ENCODE results near the gene C2CD2L. TPM values are rescaled to one million over a fixed set of nuclear protein-coding genes. Genes with fewer than 3 reads are reported as not detected.
"Not testable (repeated sequence)": the region's sequence is repeated elsewhere in the genome, so short reads cannot be mapped to it uniquely, and the experiment has no call there.

C2CD2L gene
- total RNA-seq, 1 experiment from 2014 or later, result 7.0 TPM

DNA sequence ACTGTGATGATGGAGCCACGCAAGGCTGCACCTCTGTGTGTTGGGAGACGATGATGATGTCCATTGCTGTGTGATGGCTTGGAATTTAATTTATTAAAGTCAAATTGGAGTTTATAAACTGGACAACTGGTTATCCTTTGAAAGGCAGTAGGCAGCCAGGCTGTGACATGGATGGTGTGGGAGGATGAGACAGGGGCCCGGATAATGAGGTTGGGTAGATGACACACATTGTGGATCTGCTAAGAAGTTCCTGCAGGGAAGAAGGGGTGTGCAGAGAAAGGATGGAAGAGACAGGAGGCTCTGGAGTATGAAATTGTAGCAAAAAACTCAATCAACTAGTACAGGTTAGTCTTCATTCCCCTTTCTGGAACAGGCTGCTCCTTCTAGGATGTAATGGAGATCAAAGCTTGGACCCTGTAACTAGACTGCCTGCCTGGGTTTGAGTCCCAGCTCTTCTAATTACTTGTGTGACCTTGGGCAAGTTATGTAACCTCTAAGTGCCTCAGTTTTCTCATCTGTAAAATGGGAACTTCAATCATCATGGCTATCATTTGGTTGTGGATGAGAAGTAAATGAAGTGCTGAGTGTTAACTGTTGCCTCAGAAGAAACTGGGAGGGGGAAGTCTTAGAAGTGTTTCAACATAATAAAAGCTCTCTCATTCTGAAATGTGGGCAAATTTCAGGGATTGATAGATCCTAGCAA lies 10.0 kb downstream of the C2CD2L start:
- Histone ChIP-seq H3K27me3 (ENCODE audit: control insufficient read depth, insufficient read depth, low read length) (no peaks in the 10 kb centered on the region), H3K36me3 (replicated peaks; ENCODE audit: control insufficient read depth, insufficient read depth, low read length) (0 out of 2 replicates have a peak, but pooled peaks cover 2% of the 10 kb centered on the region), H3K4me3 (ENCODE audit: insufficient read depth, low read depth, low read length) (no peak overlapping the region)
- no peak for DNase-seq

DNA sequence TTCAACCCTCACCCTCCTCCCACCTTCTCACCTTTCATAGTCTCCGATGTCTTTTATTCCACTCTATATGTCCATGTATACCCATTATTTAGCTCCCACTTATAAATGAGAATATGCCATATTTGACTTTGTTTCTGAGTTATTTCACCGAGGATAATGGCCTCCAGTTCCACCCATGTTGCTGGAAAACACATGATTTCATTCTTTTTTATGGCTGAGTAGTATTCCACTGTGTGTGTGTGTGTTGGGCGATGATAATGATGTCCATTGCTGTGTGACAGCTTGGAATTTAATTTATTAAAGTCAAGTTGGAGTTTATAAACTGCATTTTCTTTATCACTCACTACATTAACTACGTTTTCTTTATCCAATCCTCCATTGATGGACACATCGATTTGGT lies 11.1 kb downstream of the C2CD2L start:
- Histone ChIP-seq H3K27me3 (ENCODE audit: control insufficient read depth, insufficient read depth, low read length) (no peaks in the 10 kb centered on the region), H3K4me3 (ENCODE audit: insufficient read depth, low read depth, low read length) (no peak overlapping the region), H3K36me3 (replicated peaks; ENCODE audit: control insufficient read depth, insufficient read depth, low read length) (0 out of 2 replicates have a peak, but pooled peaks cover 2% of the 10 kb centered on the region)
- no peak for DNase-seq

DNA sequence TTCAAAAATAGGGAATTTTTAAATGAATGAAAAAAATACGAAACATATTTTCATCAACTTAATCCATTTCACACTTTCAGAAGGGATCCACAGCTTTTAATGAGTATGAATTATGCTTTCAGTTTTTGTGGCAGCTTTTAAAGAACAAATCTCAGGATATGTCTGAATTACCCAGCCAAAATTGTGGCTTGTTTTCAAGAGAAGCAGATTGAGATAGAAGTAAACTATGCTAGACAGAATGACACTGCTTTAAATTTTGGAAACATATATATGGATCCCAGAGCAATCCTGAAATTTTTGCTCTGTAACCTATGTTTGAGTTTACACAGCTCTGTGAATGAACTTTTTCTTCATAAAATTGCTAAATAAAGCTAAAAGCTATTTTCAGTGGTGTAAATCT lies 11.8 kb downstream of the C2CD2L start:
- Histone ChIP-seq H3K27me3 (ENCODE audit: control insufficient read depth, insufficient read depth, low read length) (no peaks in the 10 kb centered on the region), H3K4me3 (ENCODE audit: insufficient read depth, low read depth, low read length) (no peak overlapping the region), H3K36me3 (replicated peaks; ENCODE audit: control insufficient read depth, insufficient read depth, low read length) (no peaks in the 10 kb centered on the region; the same call in 1 of the 2 replicates)
- DNase-seq, result no peak

DNA sequence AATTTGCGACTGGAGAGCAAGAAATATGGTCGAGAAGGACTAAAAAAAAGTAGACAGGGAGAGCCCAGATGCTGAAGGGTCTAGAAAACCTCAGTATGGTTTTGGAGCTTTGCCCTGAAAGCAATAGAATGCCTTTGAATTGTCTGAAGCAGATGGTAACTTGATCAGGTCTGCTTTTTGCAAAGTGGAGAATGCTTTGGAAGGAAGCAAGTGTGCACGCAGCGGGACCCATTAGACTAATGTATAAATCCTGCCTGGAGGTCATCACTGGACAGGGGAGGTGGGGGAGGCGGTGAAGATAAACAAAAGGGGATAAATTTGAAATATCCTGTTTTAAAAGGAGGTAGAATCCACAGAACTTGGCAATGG lies 13.5 kb downstream of the C2CD2L start:
- peak; percentile 49 for DNase-seq
- H3K27me3 ChIP-seq (ENCODE audit: control insufficient read depth, insufficient read depth, low read length), result no peaks in the 10 kb centered on the region
- H3K4me3 ChIP-seq (ENCODE audit: insufficient read depth, low read depth, low read length), result peak overlapping the region; percentile 56
- H3K36me3 ChIP-seq (replicated peaks; ENCODE audit: control insufficient read depth, insufficient read depth, low read length), result peaks cover 1% of the 10 kb centered on the region

DNA sequence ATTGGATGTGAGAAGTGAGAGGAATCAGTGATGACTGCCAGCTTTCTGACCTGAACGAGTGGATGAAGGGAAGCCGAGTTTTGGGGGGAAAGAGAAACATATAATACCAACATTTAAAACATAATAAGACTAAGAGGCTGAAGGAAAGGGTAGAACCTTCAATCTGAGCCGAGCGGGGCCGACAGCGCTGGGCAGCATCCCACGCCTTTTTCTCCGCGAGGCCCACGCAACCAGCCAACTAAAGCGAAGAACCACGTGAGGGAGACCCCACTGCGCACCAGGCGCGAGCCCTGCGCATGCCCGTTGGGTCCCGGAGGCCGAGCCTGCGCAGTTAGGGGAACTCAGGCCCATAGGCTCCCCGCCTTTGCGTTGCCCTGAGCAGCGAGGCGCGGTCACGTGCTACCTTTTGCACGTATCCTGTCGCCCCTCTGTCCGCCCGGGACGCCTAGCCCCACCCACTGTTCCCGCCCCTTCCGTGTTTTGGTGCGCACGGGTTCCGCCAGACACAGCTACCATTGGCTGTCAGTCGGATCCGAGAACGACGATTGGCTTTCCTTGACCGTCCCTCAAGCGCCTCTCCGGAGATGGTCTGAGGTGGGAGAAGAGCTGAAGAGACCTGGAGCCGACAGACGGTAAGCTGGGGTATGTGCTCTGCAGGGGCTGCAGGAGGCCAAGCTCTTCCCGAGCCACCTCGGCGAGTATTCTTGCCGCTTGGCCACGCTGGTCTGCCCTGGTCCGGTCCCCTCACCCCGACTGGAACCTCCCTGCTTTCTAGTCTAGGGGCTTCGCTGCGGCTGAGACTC lies 14.1 kb downstream of the C2CD2L start, which contains the start of gene HINFP:
HINFP (plus strand) TSS at position 573 of the 803 bp plus-strand sequence. CDS start 5,365 bp downstream, outside the sequence.
- peak; percentile 99 for DNase-seq
- H3K27me3 ChIP-seq (ENCODE audit: control insufficient read depth, insufficient read depth, low read length), result no peaks in the 10 kb centered on the region
- H3K36me3 ChIP-seq (replicated peaks; ENCODE audit: control insufficient read depth, insufficient read depth, low read length), result peaks cover 1% of the 10 kb centered on the region

DNA sequence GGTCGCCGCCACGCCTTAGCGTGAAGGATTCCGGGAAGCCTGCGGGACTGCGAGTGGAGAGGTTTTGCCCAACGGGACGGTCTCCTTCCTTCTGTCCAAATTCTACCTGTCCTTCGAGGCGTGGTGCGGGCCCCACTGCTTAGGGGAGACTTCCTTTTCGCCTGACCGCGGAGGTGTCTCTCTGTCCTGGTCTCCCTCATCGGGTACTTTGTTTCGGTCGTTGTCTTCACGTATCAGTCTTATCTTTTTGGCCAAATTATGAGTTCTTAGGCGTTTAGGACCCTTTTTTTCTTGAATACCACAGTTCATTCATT lies 14.6 kb downstream of the C2CD2L start:
- H3K4me3 ChIP-seq (ENCODE audit: insufficient read depth, low read depth, low read length), result peak overlapping the region; percentile 91
- peaks cover 1% of the 10 kb centered on the region for H3K36me3 ChIP-seq (replicated peaks; ENCODE audit: control insufficient read depth, insufficient read depth, low read length)
- no peak for DNase-seq
- no peaks in the 10 kb centered on the region for H3K27me3 ChIP-seq (ENCODE audit: control insufficient read depth, insufficient read depth, low read length)

More for the DNA sequence above, 14.1 kb downstream of the C2CD2L start, which contains the start of gene HINFP:
- H3K4me3 ChIP-seq (ENCODE audit: insufficient read depth, low read depth, low read length), result peak within 1 kb of the TSS; percentile 91

DNA sequence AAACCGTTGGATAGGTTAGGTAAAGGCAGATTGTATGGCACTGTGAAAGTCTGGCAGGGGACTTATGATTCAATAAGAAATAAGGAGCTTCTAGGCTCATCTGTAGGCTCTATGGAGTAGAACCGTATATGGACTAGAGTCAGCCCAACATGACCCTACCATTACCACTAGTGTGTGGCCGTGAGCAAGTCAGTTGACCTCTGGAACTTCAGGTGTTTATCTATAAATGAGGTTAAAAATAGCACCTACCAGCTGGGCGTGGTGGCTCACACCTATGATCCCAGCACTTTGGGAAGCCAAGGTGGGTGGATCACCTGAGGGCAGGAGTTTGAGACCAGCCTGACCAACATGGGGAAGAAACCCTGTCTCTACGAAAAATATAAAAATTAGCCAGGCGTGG lies 18.7 kb downstream of the C2CD2L start:
- no peak for DNase-seq
- Histone ChIP-seq H3K36me3 (replicated peaks; ENCODE audit: control insufficient read depth, insufficient read depth, low read length) (peaks cover 6% of the 10 kb centered on the region), H3K4me3 (ENCODE audit: insufficient read depth, low read depth, low read length) (no peak overlapping the region), H3K27me3 (ENCODE audit: control insufficient read depth, insufficient read depth, low read length) (no peaks in the 10 kb centered on the region)

DNA sequence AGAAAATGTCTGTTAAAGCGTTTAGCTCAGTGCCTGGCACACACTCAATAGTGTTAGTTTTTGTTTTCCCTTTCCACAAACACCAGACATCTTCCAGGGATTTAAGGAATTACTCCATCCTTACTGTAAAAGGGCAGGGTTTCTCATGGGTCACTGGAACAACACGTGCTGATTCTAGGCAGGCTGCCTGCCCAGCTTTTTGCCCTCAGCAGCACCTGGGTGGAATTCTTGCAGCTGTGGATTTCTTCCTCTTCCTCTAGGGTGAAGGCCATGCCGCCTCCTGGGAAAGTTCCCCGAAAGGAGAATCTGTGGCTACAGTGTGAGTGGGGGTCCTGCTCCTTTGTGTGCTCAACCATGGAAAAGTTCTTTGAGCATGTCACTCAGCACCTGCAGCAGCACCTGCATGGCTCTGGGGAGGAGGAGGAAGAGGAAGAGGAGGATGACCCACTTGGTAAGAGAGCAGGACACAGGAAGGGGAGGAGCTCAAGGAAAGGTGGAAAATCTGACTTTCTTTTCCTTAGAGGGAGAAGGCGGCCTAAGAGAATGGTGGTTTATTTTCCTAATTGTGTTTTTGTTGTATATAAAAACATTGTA lies 19.6 kb downstream of the C2CD2L start:
- peaks cover 11% of the 10 kb centered on the region for H3K36me3 ChIP-seq (replicated peaks; ENCODE audit: control insufficient read depth, insufficient read depth, low read length)
- no peaks in the 10 kb centered on the region for H3K27me3 ChIP-seq (ENCODE audit: control insufficient read depth, insufficient read depth, low read length)
- no peak overlapping the region for H3K4me3 ChIP-seq (ENCODE audit: insufficient read depth, low read depth, low read length)
- no peak for DNase-seq

DNA sequence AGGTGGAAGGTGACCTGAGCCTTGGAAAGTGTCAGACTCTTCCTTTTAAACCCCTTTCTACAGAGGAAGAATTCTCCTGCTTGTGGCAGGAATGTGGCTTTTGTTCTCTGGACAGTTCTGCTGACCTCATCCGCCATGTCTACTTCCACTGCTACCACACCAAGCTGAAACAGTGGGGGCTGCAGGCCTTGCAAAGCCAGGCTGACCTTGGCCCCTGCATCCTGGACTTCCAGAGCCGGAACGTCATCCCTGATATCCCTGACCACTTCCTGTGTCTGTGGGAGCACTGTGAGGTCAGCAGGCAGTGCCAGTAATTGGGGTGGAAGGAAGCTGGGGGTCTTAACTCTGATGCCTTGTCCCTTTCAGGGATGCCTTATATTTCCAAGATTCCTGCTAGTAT lies 23.5 kb downstream of the C2CD2L start:
- peaks cover 30% of the 10 kb centered on the region for H3K36me3 ChIP-seq (replicated peaks; ENCODE audit: control insufficient read depth, insufficient read depth, low read length)
- no peak overlapping the region for H3K4me3 ChIP-seq (ENCODE audit: insufficient read depth, low read depth, low read length)

DNA sequence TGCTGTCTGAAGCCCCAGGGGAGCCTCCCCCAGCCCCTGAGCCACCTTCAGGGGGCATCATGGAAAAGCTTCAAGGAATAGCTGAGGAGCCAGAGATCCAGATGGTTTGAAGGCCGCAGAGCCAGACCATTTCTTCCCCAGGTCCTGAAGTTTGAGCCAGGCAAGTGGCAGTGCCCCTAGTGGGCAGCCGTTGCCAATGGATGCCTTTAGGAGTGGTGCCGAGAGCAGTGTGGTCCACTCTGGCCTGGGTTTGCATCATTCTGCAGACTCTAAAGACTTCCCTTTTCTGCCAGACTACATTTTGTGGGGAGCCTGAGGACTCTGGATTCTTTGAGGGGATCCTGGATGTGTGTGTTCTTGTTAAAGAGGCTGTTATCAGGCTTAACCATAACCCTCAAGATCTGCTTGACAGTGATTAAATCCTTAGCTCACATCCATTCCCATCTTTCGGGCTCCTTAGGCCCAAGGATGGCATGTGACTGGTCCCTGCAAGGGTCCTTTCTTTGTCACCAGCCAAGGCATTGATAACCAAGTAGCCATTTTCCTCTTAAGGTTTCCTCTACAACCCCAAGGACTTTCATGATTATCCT lies 27.3 kb downstream of the C2CD2L start:
- no peak overlapping the region for H3K4me3 ChIP-seq (ENCODE audit: insufficient read depth, low read depth, low read length)
- H3K36me3 ChIP-seq (replicated peaks; ENCODE audit: control insufficient read depth, insufficient read depth, low read length), result peaks cover 30% of the 10 kb centered on the region
- peak; percentile 59 for DNase-seq
- H3K27me3 ChIP-seq (ENCODE audit: control insufficient read depth, insufficient read depth, low read length), result no peaks in the 10 kb centered on the region

More for the DNA sequence above, 23.5 kb downstream of the C2CD2L start:
- no peak for DNase-seq
- no peaks in the 10 kb centered on the region for H3K27me3 ChIP-seq (ENCODE audit: control insufficient read depth, insufficient read depth, low read length)

DNA sequence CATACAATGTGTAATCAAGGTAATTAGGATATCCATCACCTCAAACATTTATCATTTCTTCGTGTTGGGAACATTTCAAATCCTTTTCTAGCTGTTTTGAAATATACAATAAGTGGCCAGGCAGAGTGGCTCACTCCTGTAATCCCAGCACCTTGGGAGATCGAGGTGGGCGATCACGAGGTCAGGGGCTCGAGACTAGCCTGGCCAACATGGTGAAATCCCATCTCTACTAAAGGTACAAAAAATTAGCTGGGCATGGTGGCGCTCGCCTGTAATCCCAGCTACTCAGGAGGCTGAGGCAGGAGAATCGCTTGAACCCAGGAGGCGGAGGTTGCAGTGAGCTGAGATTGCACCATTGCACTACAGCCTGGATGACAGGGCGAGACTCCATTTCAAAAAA lies 32.1 kb downstream of the C2CD2L start:
- not testable (repeated sequence) for H3K36me3 ChIP-seq (replicated peaks; ENCODE audit: control insufficient read depth, insufficient read depth, low read length); H3K4me3 ChIP-seq (ENCODE audit: insufficient read depth, low read depth, low read length); DNase-seq; H3K27me3 ChIP-seq (ENCODE audit: control insufficient read depth, insufficient read depth, low read length)

DNA sequence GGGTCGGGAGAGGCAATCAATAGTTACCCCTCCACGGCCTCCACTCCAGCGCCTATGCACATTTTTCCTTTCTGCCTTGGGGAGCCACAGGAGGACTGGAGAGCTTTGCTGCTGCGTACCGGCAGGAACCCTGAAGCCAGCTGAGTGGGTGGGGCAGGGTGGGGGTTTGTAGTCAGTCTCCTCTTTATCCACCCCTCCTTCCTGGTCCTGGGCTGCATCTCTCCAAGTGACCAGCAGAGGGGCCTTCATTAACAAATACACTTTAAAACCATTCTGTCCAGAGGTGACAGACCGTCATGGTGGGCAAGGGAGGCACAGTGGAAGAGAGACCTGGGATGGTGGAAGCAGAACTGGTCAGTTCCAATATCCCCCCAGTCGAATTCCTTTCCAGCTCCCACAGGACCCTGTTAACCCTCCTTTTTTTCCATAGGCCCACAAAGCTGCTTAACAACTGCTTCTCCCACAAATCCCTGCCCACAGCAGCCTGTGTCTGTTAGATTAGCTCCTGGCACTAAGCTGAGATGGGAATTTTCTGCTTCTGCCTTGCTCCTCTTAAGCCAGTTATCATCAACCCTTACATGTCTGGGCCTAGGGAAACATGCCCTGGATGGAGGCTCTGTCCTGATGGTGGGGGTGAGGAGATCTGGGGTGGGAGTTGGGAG lies 37.8 kb downstream of the C2CD2L start:
- DNase-seq, result peak; percentile 93
- Histone ChIP-seq H3K36me3 (replicated peaks; ENCODE audit: control insufficient read depth, insufficient read depth, low read length) (no peaks in the 10 kb centered on the region), H3K4me3 (ENCODE audit: insufficient read depth, low read depth, low read length) (no peak overlapping the region), H3K27me3 (ENCODE audit: control insufficient read depth, insufficient read depth, low read length) (peaks cover 25% of the 10 kb centered on the region)

DNA sequence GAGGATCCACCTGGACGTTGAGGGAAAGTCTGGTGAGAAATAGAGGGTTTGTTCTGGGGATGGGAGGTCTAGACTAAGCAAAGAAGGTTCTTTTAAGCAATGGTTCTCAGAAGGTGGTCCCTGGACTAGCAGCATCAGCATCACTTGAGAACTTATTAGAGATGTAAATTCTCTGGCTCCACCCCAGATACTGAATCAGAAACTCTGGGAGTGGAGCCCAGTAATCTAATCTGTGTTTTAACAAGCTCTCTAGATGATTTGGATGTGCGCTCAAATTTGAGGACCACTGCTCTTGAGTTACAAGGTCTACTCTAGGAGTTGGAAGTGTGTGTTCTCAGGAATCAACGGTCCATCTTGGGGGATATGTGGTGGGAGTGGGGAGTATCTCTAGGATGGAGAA lies 38.4 kb downstream of the C2CD2L start:
- no peak for DNase-seq
- H3K27me3 ChIP-seq (ENCODE audit: control insufficient read depth, insufficient read depth, low read length), result peaks cover 31% of the 10 kb centered on the region
- no peaks in the 10 kb centered on the region for H3K36me3 ChIP-seq (replicated peaks; ENCODE audit: control insufficient read depth, insufficient read depth, low read length)
- no peak overlapping the region for H3K4me3 ChIP-seq (ENCODE audit: insufficient read depth, low read depth, low read length)

DNA sequence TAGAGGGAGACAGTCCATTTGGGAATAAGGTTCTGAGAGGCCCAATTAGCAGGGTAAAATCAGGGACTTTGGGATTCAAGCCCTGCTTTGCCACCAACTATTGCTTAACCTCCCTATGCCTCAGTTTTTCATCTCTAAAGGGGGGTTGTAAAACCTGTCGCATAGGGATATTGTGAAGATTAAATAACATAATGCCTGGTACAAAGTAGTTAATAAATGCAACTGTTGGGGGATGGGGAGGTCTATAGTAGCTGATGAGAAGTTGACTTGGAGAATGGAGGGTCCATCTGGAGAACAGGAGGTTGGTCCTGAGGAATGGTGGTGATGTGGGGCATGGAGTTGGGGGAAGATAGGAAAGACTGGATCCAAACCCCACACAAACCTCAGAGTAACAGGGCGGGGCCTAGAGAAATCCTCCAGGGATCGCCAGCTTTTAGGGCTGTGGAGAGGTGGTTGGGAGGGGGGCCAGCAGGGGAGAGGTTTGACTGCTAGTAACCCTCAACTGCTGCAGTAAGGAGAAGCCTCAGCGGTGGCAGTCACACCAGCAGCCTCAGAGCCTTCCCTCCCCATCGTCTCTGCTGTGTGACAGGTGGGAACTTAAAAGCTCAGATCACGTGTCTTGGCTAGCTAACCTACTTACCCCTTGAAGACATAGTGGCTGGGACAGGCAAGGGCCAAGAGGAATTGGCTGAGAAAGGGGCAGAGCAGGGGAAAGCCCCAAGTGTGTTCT lies 40.6 kb downstream of the C2CD2L start:
- Histone ChIP-seq H3K36me3 (replicated peaks; ENCODE audit: control insufficient read depth, insufficient read depth, low read length) (no peaks in the 10 kb centered on the region), H3K27me3 (ENCODE audit: control insufficient read depth, insufficient read depth, low read length) (peaks cover 40% of the 10 kb centered on the region), H3K4me3 (ENCODE audit: insufficient read depth, low read depth, low read length) (no peak overlapping the region)
- DNase-seq, result peak; percentile 58
